ENCODE measurements around the gene SVOPL. TPM values are rescaled to one million over a fixed set of nuclear protein-coding genes. Genes with fewer than 3 reads are reported as not detected.

SVOPL gene
- total RNA-seq, 1 experiment from 2014 or later, result not detected

GRCh38 chr7:138555684-138556083, 145.5 kb downstream of the SVOPL start:
- no peaks in the 10 kb centered on the region for H4K20me1 ChIP-seq (ENCODE audit: insufficient read depth)
- no peaks in the 10 kb centered on the region for H3K79me2 ChIP-seq (ENCODE audit: insufficient read depth, low read length)
- H3K27me3 ChIP-seq (ENCODE audit: insufficient read depth, low read length), result no peaks in the 10 kb centered on the region
- no peak overlapping the region for H3K27ac ChIP-seq (ENCODE audit: low read depth, low read length)
- TF ChIP-seq CEBPB (IDR thresholded peaks at IDR 0.05; ENCODE audit: low read depth), result no peak
- no peak for TF ChIP-seq FOSL1 (IDR thresholded peaks at IDR 0.05; ENCODE audit: low read depth)
- no peak for TF ChIP-seq EGR1 (IDR thresholded peaks at IDR 0.05; ENCODE audit: low read depth)
- no peak for TF ChIP-seq ZBTB33 (IDR thresholded peaks at IDR 0.05; ENCODE audit: extremely low read depth, insufficient replicate concordance, low read length)
- no peak for TF ChIP-seq CTCF (IDR thresholded peaks at IDR 0.05 in 2 of 3, conservative IDR thresholded peaks at IDR 0.05 in 1 of 3; ENCODE audit: borderline replicate concordance in 1 of 3, insufficient read depth in 1 of 3, low read depth in 2 of 3, low read length in 2 of 3)
- no peak for TF ChIP-seq ELF1 (IDR thresholded peaks at IDR 0.05; ENCODE audit: borderline replicate concordance, low read depth)
- no peak for TF ChIP-seq REST (IDR thresholded peaks at IDR 0.05; ENCODE audit: low read depth)
- TF ChIP-seq SIN3A (IDR thresholded peaks at IDR 0.05; ENCODE audit: low read depth), result no peak
- no peak for TF ChIP-seq SRF (IDR thresholded peaks at IDR 0.05; ENCODE audit: low read depth)
- no peak for TF ChIP-seq SP1 (IDR thresholded peaks at IDR 0.05; ENCODE audit: low read depth)
- TF ChIP-seq TCF7L2 (IDR thresholded peaks at IDR 0.05; ENCODE audit: borderline replicate concordance, extremely low read depth, insufficient read depth, insufficient read length), result no peak
- TF ChIP-seq EZH2phosphoT487 (IDR thresholded peaks at IDR 0.05; ENCODE audit: borderline replicate concordance), result no peak
- no peak for TF ChIP-seq CBX3 (IDR thresholded peaks at IDR 0.05; ENCODE audit: low read depth)
- no peak for TF ChIP-seq ZNF274 (IDR thresholded peaks at IDR 0.05; ENCODE audit: low read depth, low read length)
- TF ChIP-seq ATF3 (IDR thresholded peaks at IDR 0.05), result no peak
- no peak for TF ChIP-seq YY1 (IDR thresholded peaks at IDR 0.05; ENCODE audit: extremely low read depth, insufficient replicate concordance, low read depth, low read length)
- TF ChIP-seq ZFX (IDR thresholded peaks at IDR 0.05), result no peak
- TF ChIP-seq MAX (IDR thresholded peaks at IDR 0.05), result no peak
- TF ChIP-seq EZH2 (IDR thresholded peaks at IDR 0.05), result no peak
- no peak for TF ChIP-seq JUND (IDR thresholded peaks at IDR 0.05)
- H3K4me1 ChIP-seq (ENCODE audit: control insufficient read depth in 1 of 2, insufficient read depth in 2 of 2, low read length in 2 of 2), result no peaks in the 10 kb centered on the region
- RAD21 ChIA-PET (ENCODE audit: low non-redundant PET in 1 of 2, low total read pairs in 2 of 2, uncharacterized antibody in 2 of 2, unreplicated experiment in 2 of 2), result no interaction called here
- H2AFZ ChIP-seq (ENCODE audit: low read depth, low read length, poor library complexity, severe bottlenecking), result no peak overlapping the region
- CTCF ChIA-PET, result no interaction called here
- ATAC-seq (no peak), DNase-seq (ENCODE audit: low read depth, low spot score) (no peak)
- no peak overlapping the region for H3K4me3 ChIP-seq (replicated peaks in 1 of 2; ENCODE audit: low read depth in 1 of 2, low read length in 2 of 2)
- no peak overlapping the region for H3K4me2 ChIP-seq (ENCODE audit: low read length)
- H3K9me3 ChIP-seq (ENCODE audit: control insufficient read depth in 1 of 2, insufficient read depth in 1 of 2, low read depth in 1 of 2, low read length in 2 of 2), result peaks cover 14 to 20% of the 10 kb centered on the region in 2 experiments; a peak in 3 of 4 replicates
- H3K9me2 ChIP-seq (ENCODE audit: insufficient read depth), result no peaks in the 10 kb centered on the region
- intact Hi-C loops (cut with micrococcal nuclease), result no loop called here
- POLR2A ChIA-PET, result no interaction called here
- no TSS peak for BruUV-seq (replicated peaks)
- peaks cover 0 to 28% of the 10 kb centered on the region in 2 experiments; a peak in 2 of 4 replicates for H3K36me3 ChIP-seq (ENCODE audit: control insufficient read depth in 1 of 2, insufficient read depth in 2 of 2, low read length in 2 of 2)
- H3K9ac ChIP-seq (ENCODE audit: low read length), result no peak overlapping the region

All from HCT116 (cell line).